22Rv1 (cell line): ENCODE results near the gene ADIRF.

Experiments
- CTCF ChIP-seq: fragments of 450-650 bp; IDR thresholded peaks from 2 replicates; pipeline ENCODE4 v1.5.1; 2017; ENCODE audit warnings: mild to moderate bottlenecking
- ZFX ChIP-seq: fragments of 450-650 bp; IDR thresholded peaks from 2 replicates; pipeline ENCODE4 v1.6.1; 2017; ENCODE audit warnings: antibody characterized with exemption, borderline replicate concordance

DNA sequence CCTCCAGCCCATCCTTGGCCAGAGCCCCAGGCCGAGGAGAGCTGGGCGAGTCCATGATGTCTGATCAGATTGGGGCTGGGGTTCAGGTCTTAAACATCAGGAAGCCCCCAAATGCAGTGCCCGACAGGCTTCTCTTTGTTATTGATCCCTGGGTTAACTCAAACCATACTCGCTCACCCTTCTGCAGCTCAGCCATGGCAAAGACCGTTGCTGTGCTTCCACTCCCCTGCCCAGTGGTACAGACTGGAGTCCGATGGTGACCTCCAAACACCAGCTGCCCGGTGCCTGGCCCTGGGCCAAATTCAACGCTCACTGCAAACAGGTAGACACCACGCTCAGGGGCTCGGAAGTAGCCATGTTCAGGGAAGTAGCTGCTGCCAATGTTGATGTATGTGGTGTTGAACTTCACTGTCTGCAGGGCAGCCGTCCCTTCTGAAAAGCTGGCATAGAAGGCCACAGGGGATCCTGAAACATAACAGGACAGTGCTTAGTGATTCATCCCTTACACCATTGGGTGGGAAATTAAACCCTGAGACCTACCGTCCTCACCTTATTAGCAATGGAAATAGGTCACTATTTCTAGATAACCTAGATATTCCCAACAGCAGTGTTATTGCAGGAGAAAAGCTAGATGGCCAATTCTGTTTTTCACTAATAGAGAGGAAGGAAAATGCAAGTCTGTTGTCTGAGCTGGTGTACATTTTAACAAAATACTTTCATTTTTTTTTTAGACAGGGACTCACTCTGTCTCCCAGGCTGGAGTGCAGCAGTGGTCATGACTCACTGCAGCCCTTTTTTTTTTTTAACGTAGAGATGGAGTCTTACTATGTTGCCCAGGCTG lies 31.4 kb upstream of the ADIRF start:
- TF ChIP-seq CTCF = no peak
- TF ChIP-seq ZFX = no peak
